WTC11 (cell line): ENCODE data around the gene CELSR1. TPM values are rescaled to one million over a fixed set of nuclear protein-coding genes. Genes with fewer than 3 reads are reported as not detected.

Source experiments
- ATAC-seq: fragments of 200-7000 bp; cut with Tn5 transposase; 2 replicates; pipeline ENCODE4 v1.10.0; 2021; ENCODE audit warnings: mild to moderate bottlenecking, moderate library complexity
- CTCF ChIA-PET: fragments of 300-600 bp; sonication (Branson Sonifier 250); formaldehyde crosslinking; loops from one replicate; lab custom pipeline; 2021; ENCODE audit warnings: antibody characterized with exemption; lab: Charles Lee
- POLR2A ChIA-PET: fragments of 350-600 bp; sonication (Branson Sonifier 250); formaldehyde crosslinking; loops from one replicate; lab custom pipeline; 2021; ENCODE audit warnings: antibody characterized with exemption; lab: Charles Lee
- DNase-seq: peaks from one replicate; pipeline ENCODE4 v3.0.0; 2021; ENCODE audit warnings: low spot score
- H3K27ac Mint-ChIP-seq: 2 replicates; pipeline ENCODE4 v1.8.0; 2021; ENCODE audit warnings: mixed read lengths
- H3K27me3 Mint-ChIP-seq: 2 replicates; pipeline ENCODE4 v1.8.0; 2021; ENCODE audit warnings: low read depth, mild to moderate bottlenecking, moderate library complexity, mixed read lengths
- H3K36me3 Mint-ChIP-seq: 2 replicates; pipeline ENCODE4 v1.8.0; 2021; ENCODE audit warnings: mixed read lengths
- H3K4me1 Mint-ChIP-seq: 2 replicates; pipeline ENCODE4 v1.8.0; 2022; ENCODE audit warnings: mixed read lengths
- H3K4me3 Mint-ChIP-seq: 2 replicates; pipeline ENCODE4 v1.8.0; 2021; ENCODE audit warnings: mild to moderate bottlenecking, moderate library complexity, mixed read lengths
- H3K9me3 Mint-ChIP-seq: 2 replicates; pipeline ENCODE4 v1.8.0; 2021; ENCODE audit warnings: mixed read lengths
- EMX1 ChIP-seq: fragments of 250-450 bp; sonication (Bioruptor Pico); IDR thresholded peaks from 2 replicates; pipeline ENCODE4 v1.8.0; 2021; ENCODE audit warnings: mild to moderate bottlenecking
- ESRRA ChIP-seq: sonication (generic); formaldehyde crosslinking; IDR thresholded peaks from 2 replicates; pipeline ENCODE4 v1.8.1; 2022; ENCODE audit warnings: mild to moderate bottlenecking, missing genetic modification reagents, borderline replicate concordance
- FOXJ3 ChIP-seq: sonication (generic); formaldehyde crosslinking; IDR thresholded peaks from 2 replicates; pipeline ENCODE4 v1.9.0; 2021; ENCODE audit warnings: missing genetic modification reagents, mild to moderate bottlenecking, borderline replicate concordance
- FOXK1 ChIP-seq: sonication (generic); formaldehyde crosslinking; IDR thresholded peaks from 2 replicates; pipeline ENCODE4 v1.8.0; 2022; ENCODE audit warnings: mild to moderate bottlenecking, moderate library complexity, missing genetic modification reagents
- FOXP1 ChIP-seq: sonication (generic); formaldehyde crosslinking; IDR thresholded peaks from 2 replicates; pipeline ENCODE4 v1.8.0; 2022; ENCODE audit warnings: missing genetic modification reagents, mild to moderate bottlenecking, moderate library complexity, borderline replicate concordance
- GRHL2 ChIP-seq: fragments of 250-450 bp; sonication (Bioruptor Pico); IDR thresholded peaks from 2 replicates; pipeline ENCODE4 v1.8.0; 2022; ENCODE audit warnings: mild to moderate bottlenecking, moderate library complexity; ENCODE audit not compliant: insufficient replicate concordance, severe bottlenecking
- JAZF1 ChIP-seq: fragments of 250-450 bp; sonication (Bioruptor Pico); IDR thresholded peaks from 2 replicates; pipeline ENCODE4 v1.9.0; 2021; ENCODE audit warnings: moderate library complexity, mild to moderate bottlenecking, inconsistent platforms
- MXD4 ChIP-seq: fragments of 250-450 bp; sonication (Bioruptor Pico); IDR thresholded peaks from 2 replicates; pipeline ENCODE4 v1.8.0; 2021; ENCODE audit warnings: mild to moderate bottlenecking, moderate library complexity, borderline replicate concordance
- NFATC4 ChIP-seq: fragments of 250-450 bp; sonication (Bioruptor Pico); IDR thresholded peaks from 2 replicates; pipeline ENCODE4 v1.9.0; 2021; ENCODE audit warnings: mild to moderate bottlenecking
- TCF7 ChIP-seq: sonication (generic); formaldehyde crosslinking; IDR thresholded peaks from 2 replicates; pipeline ENCODE4 v1.8.0; 2022; ENCODE audit warnings: mild to moderate bottlenecking, low read depth, missing genetic modification reagents, moderate library complexity
- ZNF138 ChIP-seq: sonication (generic); formaldehyde crosslinking; conservative IDR thresholded peaks from 2 replicates; pipeline ENCODE4 v1.8.1; 2022; ENCODE audit warnings: mild to moderate bottlenecking, moderate library complexity, missing genetic modification reagents
- ZNF396 ChIP-seq: fragments of 250-450 bp; sonication (Bioruptor Pico); IDR thresholded peaks from 2 replicates; pipeline ENCODE4 v1.8.0; 2021; ENCODE audit warnings: mild to moderate bottlenecking, moderate library complexity, borderline replicate concordance
- ZNF423 ChIP-seq: fragments of 250-450 bp; sonication (Bioruptor Pico); IDR thresholded peaks from 2 replicates; pipeline ENCODE4 v2.1.2; 2022; ENCODE audit warnings: mild to moderate bottlenecking, moderate library complexity
- total RNA-seq: library from RNA; stranded (reverse); gene quantifications from 3 replicates; pipeline ENCODE4 v1.2.3, GENCODE V29; 2021
- TF ChIP-seq, protein P1 (sequence below): fragments of 250-450 bp; sonication (Bioruptor Pico); IDR thresholded peaks from 2 replicates; pipeline ENCODE4 v1.9.0; 2021; ENCODE audit warnings: mild to moderate bottlenecking, borderline replicate concordance
- TF ChIP-seq, protein P2 (sequence below): sonication (generic); formaldehyde crosslinking; IDR thresholded peaks from 2 replicates; pipeline ENCODE4 v1.8.0; 2022; ENCODE audit warnings: mild to moderate bottlenecking, missing genetic modification reagents
- TF ChIP-seq, protein P3 (sequence below): sonication (generic); formaldehyde crosslinking; IDR thresholded peaks from 2 replicates; pipeline ENCODE4 v1.8.0; 2023; ENCODE audit warnings: missing genetic modification reagents, mild to moderate bottlenecking, borderline replicate concordance
- TF ChIP-seq, protein P4 (sequence below): sonication (generic); formaldehyde crosslinking; IDR thresholded peaks from 2 replicates; pipeline ENCODE4 v1.8.1; 2022; ENCODE audit warnings: low read depth, missing genetic modification reagents, borderline replicate concordance
- TF ChIP-seq, protein P5 (sequence below): fragments of 200-600 bp; IDR thresholded peaks from 2 replicates; pipeline ENCODE4 v1.8.0; 2022; ENCODE audit warnings: antibody characterized with exemption

The CELSR1 gene
- total RNA-seq, 1 experiment from 2014 or later: 16.8 TPM

DNA sequence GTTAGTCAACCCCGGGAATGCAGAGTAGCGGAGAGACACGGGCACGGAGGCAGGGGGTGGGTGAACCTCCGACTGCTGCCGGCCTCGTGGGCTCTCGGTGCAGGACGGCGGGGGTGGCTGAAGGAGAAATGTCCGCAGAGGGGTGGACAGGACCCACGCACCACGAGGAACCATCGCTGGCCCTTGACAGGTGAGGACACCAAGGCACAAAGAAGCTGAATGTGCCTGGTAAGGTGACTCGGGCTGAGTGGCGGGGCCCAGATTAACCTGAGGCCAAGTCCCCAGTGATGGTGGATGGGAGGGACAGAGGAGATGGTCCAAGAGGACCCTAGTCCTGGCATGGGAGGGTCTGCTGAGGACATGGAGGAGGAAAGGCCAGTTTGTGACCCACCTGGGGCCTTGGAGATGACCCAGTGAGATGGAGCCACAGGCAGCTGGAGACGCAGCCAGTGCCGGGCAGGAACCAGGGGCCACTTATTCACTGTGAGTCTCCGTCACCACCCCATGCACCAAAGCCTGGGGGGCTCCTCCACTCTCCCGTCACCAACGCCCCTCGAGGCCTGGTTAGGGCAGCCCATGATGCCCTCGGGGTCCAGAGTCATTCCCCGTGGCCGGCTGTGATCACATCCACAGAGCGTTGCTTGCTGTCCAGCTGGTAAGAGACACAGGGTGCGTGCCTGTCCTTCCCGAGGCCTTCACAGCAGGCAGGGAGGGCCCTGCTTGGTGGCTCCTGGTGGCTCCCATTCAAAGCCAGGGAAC lies 64.2 kb downstream of the CELSR1 start:
- Mint-ChIP-seq H3K27ac (peak overlapping the region; percentile 12; the same call in 1 of the 2 replicates), H3K36me3 (peaks cover 9% of the 10 kb centered on the region), H3K9me3 (peaks cover 12% of the 10 kb centered on the region), H3K4me3 (no peak overlapping the region), H3K4me1 (no peaks in the 10 kb centered on the region), H3K27me3 (no peaks in the 10 kb centered on the region)
- POLR2A ChIA-PET: no interaction called here
- DNase-seq (no peak), ATAC-seq (no peak)
- CTCF ChIA-PET: no interaction called here
- TF ChIP-seq NFATC4 (no peak), FOXP1 (no peak), FOXK1 (CRISPR knock-in tag) (no peak), JAZF1 (CRISPR knock-in tag) (no peak), ZNF423 (CRISPR knock-in tag) (no peak), GRHL2 (CRISPR knock-in tag) (no peak), TCF7 (CRISPR knock-in tag) (no peak), ZNF138 (no peak), ESRRA (CRISPR knock-in tag) (no peak), FOXJ3 (no peak), EMX1 (CRISPR knock-in tag) (no peak), ZNF396 (no peak), MXD4 (CRISPR knock-in tag) (no peak)
- TF ChIP-seq, protein P1, sequence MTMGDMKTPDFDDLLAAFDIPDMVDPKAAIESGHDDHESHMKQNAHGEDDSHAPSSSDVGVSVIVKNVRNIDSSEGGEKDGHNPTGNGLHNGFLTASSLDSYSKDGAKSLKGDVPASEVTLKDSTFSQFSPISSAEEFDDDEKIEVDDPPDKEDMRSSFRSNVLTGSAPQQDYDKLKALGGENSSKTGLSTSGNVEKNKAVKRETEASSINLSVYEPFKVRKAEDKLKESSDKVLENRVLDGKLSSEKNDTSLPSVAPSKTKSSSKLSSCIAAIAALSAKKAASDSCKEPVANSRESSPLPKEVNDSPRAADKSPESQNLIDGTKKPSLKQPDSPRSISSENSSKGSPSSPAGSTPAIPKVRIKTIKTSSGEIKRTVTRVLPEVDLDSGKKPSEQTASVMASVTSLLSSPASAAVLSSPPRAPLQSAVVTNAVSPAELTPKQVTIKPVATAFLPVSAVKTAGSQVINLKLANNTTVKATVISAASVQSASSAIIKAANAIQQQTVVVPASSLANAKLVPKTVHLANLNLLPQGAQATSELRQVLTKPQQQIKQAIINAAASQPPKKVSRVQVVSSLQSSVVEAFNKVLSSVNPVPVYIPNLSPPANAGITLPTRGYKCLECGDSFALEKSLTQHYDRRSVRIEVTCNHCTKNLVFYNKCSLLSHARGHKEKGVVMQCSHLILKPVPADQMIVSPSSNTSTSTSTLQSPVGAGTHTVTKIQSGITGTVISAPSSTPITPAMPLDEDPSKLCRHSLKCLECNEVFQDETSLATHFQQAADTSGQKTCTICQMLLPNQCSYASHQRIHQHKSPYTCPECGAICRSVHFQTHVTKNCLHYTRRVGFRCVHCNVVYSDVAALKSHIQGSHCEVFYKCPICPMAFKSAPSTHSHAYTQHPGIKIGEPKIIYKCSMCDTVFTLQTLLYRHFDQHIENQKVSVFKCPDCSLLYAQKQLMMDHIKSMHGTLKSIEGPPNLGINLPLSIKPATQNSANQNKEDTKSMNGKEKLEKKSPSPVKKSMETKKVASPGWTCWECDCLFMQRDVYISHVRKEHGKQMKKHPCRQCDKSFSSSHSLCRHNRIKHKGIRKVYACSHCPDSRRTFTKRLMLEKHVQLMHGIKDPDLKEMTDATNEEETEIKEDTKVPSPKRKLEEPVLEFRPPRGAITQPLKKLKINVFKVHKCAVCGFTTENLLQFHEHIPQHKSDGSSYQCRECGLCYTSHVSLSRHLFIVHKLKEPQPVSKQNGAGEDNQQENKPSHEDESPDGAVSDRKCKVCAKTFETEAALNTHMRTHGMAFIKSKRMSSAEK (CRISPR knock-in tag): no peak
- TF ChIP-seq, protein P2, sequence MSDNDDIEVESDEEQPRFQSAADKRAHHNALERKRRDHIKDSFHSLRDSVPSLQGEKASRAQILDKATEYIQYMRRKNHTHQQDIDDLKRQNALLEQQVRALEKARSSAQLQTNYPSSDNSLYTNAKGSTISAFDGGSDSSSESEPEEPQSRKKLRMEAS (CRISPR knock-in tag): no peak
- TF ChIP-seq, protein P3, sequence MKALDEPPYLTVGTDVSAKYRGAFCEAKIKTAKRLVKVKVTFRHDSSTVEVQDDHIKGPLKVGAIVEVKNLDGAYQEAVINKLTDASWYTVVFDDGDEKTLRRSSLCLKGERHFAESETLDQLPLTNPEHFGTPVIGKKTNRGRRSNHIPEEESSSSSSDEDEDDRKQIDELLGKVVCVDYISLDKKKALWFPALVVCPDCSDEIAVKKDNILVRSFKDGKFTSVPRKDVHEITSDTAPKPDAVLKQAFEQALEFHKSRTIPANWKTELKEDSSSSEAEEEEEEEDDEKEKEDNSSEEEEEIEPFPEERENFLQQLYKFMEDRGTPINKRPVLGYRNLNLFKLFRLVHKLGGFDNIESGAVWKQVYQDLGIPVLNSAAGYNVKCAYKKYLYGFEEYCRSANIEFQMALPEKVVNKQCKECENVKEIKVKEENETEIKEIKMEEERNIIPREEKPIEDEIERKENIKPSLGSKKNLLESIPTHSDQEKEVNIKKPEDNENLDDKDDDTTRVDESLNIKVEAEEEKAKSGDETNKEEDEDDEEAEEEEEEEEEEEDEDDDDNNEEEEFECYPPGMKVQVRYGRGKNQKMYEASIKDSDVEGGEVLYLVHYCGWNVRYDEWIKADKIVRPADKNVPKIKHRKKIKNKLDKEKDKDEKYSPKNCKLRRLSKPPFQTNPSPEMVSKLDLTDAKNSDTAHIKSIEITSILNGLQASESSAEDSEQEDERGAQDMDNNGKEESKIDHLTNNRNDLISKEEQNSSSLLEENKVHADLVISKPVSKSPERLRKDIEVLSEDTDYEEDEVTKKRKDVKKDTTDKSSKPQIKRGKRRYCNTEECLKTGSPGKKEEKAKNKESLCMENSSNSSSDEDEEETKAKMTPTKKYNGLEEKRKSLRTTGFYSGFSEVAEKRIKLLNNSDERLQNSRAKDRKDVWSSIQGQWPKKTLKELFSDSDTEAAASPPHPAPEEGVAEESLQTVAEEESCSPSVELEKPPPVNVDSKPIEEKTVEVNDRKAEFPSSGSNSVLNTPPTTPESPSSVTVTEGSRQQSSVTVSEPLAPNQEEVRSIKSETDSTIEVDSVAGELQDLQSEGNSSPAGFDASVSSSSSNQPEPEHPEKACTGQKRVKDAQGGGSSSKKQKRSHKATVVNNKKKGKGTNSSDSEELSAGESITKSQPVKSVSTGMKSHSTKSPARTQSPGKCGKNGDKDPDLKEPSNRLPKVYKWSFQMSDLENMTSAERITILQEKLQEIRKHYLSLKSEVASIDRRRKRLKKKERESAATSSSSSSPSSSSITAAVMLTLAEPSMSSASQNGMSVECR (CRISPR knock-in tag): no peak
- TF ChIP-seq, protein P4, sequence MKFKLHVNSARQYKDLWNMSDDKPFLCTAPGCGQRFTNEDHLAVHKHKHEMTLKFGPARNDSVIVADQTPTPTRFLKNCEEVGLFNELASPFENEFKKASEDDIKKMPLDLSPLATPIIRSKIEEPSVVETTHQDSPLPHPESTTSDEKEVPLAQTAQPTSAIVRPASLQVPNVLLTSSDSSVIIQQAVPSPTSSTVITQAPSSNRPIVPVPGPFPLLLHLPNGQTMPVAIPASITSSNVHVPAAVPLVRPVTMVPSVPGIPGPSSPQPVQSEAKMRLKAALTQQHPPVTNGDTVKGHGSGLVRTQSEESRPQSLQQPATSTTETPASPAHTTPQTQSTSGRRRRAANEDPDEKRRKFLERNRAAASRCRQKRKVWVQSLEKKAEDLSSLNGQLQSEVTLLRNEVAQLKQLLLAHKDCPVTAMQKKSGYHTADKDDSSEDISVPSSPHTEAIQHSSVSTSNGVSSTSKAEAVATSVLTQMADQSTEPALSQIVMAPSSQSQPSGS (CRISPR knock-in tag): no peak
- TF ChIP-seq, protein P5, sequence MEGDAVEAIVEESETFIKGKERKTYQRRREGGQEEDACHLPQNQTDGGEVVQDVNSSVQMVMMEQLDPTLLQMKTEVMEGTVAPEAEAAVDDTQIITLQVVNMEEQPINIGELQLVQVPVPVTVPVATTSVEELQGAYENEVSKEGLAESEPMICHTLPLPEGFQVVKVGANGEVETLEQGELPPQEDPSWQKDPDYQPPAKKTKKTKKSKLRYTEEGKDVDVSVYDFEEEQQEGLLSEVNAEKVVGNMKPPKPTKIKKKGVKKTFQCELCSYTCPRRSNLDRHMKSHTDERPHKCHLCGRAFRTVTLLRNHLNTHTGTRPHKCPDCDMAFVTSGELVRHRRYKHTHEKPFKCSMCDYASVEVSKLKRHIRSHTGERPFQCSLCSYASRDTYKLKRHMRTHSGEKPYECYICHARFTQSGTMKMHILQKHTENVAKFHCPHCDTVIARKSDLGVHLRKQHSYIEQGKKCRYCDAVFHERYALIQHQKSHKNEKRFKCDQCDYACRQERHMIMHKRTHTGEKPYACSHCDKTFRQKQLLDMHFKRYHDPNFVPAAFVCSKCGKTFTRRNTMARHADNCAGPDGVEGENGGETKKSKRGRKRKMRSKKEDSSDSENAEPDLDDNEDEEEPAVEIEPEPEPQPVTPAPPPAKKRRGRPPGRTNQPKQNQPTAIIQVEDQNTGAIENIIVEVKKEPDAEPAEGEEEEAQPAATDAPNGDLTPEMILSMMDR: no peak
